HepG2 (cell line): ENCODE data around the gene PPP4C. TPM values are rescaled to one million over a fixed set of nuclear protein-coding genes. Genes with fewer than 3 reads are reported as not detected.

ENCODE experiments used
- IKZF1 ChIP-seq: fragments of 450-650 bp; IDR thresholded peaks from 2 replicates; pipeline ENCODE4 v1.7.1; 2016
- KDM1A ChIP-seq: IDR thresholded peaks from 2 replicates; pipeline ENCODE4 v1.6.1; 2016; ENCODE audit warnings: missing compliant biosample characterization
- KDM5A ChIP-seq: fragments of 200-600 bp; sonication (generic); IDR thresholded peaks from 2 replicates; pipeline ENCODE4 v1.7.0; 2018; ENCODE audit warnings: antibody characterized with exemption, mild to moderate bottlenecking, low read length, borderline replicate concordance
- MATR3 ChIP-seq: sonication (generic); formaldehyde crosslinking; IDR thresholded peaks from 2 replicates; pipeline ENCODE4 v1.4.0; 2020; ENCODE audit warnings: missing genetic modification reagents
- MXI1 ChIP-seq: IDR thresholded peaks from 3 replicates; pipeline ENCODE4 v1.6.1; 2012; ENCODE audit warnings: low read depth, low read length, inconsistent platforms, borderline replicate concordance
- NFRKB ChIP-seq: fragments of 450-650 bp; IDR thresholded peaks from 2 replicates; pipeline ENCODE4 v1.6.1; 2017
- PATZ1 ChIP-seq: sonication (generic); formaldehyde crosslinking; IDR thresholded peaks from 2 replicates; pipeline ENCODE4 v1.4.0; 2020; ENCODE audit warnings: missing genetic modification reagents
- PHF8 ChIP-seq: sonication (generic); formaldehyde crosslinking; IDR thresholded peaks from 2 replicates; pipeline ENCODE4 v1.5.0; 2020; ENCODE audit warnings: missing genetic modification reagents
- PPARG ChIP-seq: conservative IDR thresholded peaks from 2 replicates; pipeline ENCODE4 v1.6.1; 2016; ENCODE audit warnings: missing biosample characterization, missing genetic modification reagents
- REPIN1 ChIP-seq: sonication (generic); formaldehyde crosslinking; IDR thresholded peaks from 2 replicates; pipeline ENCODE4 v1.8.0; 2022; ENCODE audit warnings: missing genetic modification reagents, low read depth, mild to moderate bottlenecking, borderline replicate concordance
- RFX1 ChIP-seq: fragments of 450-650 bp; IDR thresholded peaks from 2 replicates; pipeline ENCODE4 v1.6.1; 2017
- TCF12 ChIP-seq, 2 experiments: fragments of 450-650 bp in 1 of 2; sonication (generic) in 1 of 2; formaldehyde crosslinking in 1 of 2; IDR thresholded peaks; 2 replicates each; pipeline versions ENCODE4 v1.6.1 to v1.8.0; 2017 to 2022; ENCODE audit warnings: antibody characterized with exemption in 1 of 2, mild to moderate bottlenecking in 1 of 2, missing genetic modification reagents in 1 of 2, moderate library complexity in 1 of 2
- TCF7 ChIP-seq: sonication (generic); IDR thresholded peaks from 2 replicates; pipeline ENCODE4 v1.6.1; 2016; ENCODE audit warnings: antibody characterized with exemption, low read depth
- TSC22D2 ChIP-seq: sonication (generic); formaldehyde crosslinking; IDR thresholded peaks from 2 replicates; pipeline ENCODE4 v1.5.1; 2020; ENCODE audit warnings: missing genetic modification reagents, mild to moderate bottlenecking, borderline replicate concordance
- ZBTB34 ChIP-seq: sonication (generic); formaldehyde crosslinking; IDR thresholded peaks from 2 replicates; pipeline ENCODE4 v1.8.0; 2022; ENCODE audit warnings: mild to moderate bottlenecking, missing genetic modification reagents
- ZBTB39 ChIP-seq: sonication (generic); formaldehyde crosslinking; IDR thresholded peaks from 2 replicates; pipeline ENCODE4 v1.5.0; 2020; ENCODE audit warnings: missing genetic modification reagents
- ZFY ChIP-seq: sonication (generic); formaldehyde crosslinking; IDR thresholded peaks from 2 replicates; pipeline ENCODE4 v1.4.0; 2020; ENCODE audit warnings: missing genetic modification reagents
- ZNF160 ChIP-seq: sonication (generic); formaldehyde crosslinking; IDR thresholded peaks from 2 replicates; pipeline ENCODE4 v1.8.0; 2022; ENCODE audit warnings: mild to moderate bottlenecking, inconsistent platforms, missing genetic modification reagents
- ZNF569 ChIP-seq: sonication (generic); formaldehyde crosslinking; IDR thresholded peaks from 2 replicates; pipeline ENCODE4 v1.5.0; 2020; ENCODE audit warnings: mild to moderate bottlenecking, missing genetic modification reagents, moderate library complexity, borderline replicate concordance
- ZNF674 ChIP-seq: sonication (generic); formaldehyde crosslinking; IDR thresholded peaks from 2 replicates; pipeline ENCODE4 v1.5.0; 2020; ENCODE audit warnings: low read depth, mild to moderate bottlenecking, missing genetic modification reagents
- ZNF775 ChIP-seq: sonication (generic); formaldehyde crosslinking; IDR thresholded peaks from 2 replicates; pipeline ENCODE4 v1.4.0; 2020; ENCODE audit warnings: missing genetic modification reagents, mild to moderate bottlenecking, moderate library complexity, borderline replicate concordance
- ZNF782 ChIP-seq: sonication (generic); formaldehyde crosslinking; IDR thresholded peaks from 2 replicates; pipeline ENCODE4 v1.4.0; 2020; ENCODE audit warnings: missing genetic modification reagents, mild to moderate bottlenecking, borderline replicate concordance
- ZSCAN5A ChIP-seq: sonication (generic); formaldehyde crosslinking; IDR thresholded peaks from 2 replicates; pipeline ENCODE4 v1.8.0; 2022; ENCODE audit warnings: mild to moderate bottlenecking, missing genetic modification reagents, borderline replicate concordance
- polyA plus RNA-seq, 8 experiments: library from polyadenylated mRNA; depleted of rRNA in 3 of 8; stranded (reverse) in 7 of 8; unstranded in 1 of 8; fragments of >200 nt; fragmentation: Illumina TruSeq in 4 of 8; extraction: Trizol in 4 of 8; gene quantifications; 2 replicates each; pipeline versions ENCODE4 v1.2.1 to v1.2.3, GENCODE V29; 2011 to 2016; ENCODE audit warnings: low read depth in 4 of 8, missing spikeins in 1 of 8, mixed read lengths in 1 of 8; ENCODE audit not compliant: insufficient read depth in 1 of 8
- total RNA-seq, 5 experiments: library from RNA; depleted of rRNA; stranded (reverse); fragments of >200 nt; fragmentation: Illumina TruSeq; extraction: Trizol; gene quantifications; 2 replicates each; pipeline ENCODE4 v1.2.3, GENCODE V29; 2016; ENCODE audit warnings: low read depth in 1 of 5

The PPP4C gene
- total and polyA plus RNA-seq, 2 of the 13 experiments (the other 11 are each of a cell fraction or from before 2014, with no cell fraction given) = 176 to 220 TPM

GRCh38 chr16:30065102-30065942 is 10.5 kb upstream of the PPP4C start, which contains the start of gene ALDOA (continued):
- no peak for TF ChIP-seq ZBTB34
- peak; percentile 78; the same call in 1 of the 2 replicates for TF ChIP-seq ZNF160
- no peak for TF ChIP-seq TCF7
- peak; percentile 72 for TF ChIP-seq TSC22D2 (CRISPR knock-in tag)
- TF ChIP-seq PATZ1 (CRISPR knock-in tag) = peak; percentile 91
- peak; percentile 93 for TF ChIP-seq REPIN1
- peak; percentile 96 for TF ChIP-seq ZFY (CRISPR knock-in tag)
- no peak; the same call in 1 of the 2 replicates for TF ChIP-seq ZNF775 (CRISPR knock-in tag)
- peak; percentile 80; the same call in 2 of the 3 replicates for TF ChIP-seq MXI1
- no peak for TF ChIP-seq RFX1
- peak; percentile 98 for TF ChIP-seq ZNF782 (CRISPR knock-in tag)
- TF ChIP-seq MATR3 (CRISPR knock-in tag) = 0 out of 2 replicates have a peak, but pooled peaks have one; percentile 41
- peak; percentile 17; the same call in 1 of the 2 replicates for TF ChIP-seq ZNF674
- no peak for TF ChIP-seq TCF12 (IDR thresholded peaks at IDR 0.05)
- peak; percentile 98 for TF ChIP-seq TCF12 (CRISPR knock-in tag; IDR thresholded peaks at IDR 0.05)
- peak; percentile 96; the same call in 1 of the 2 replicates for TF ChIP-seq ZBTB39 (CRISPR knock-in tag)
- peak; percentile 74; the same call in 1 of the 2 replicates for TF ChIP-seq KDM5A
- peak; percentile 96 for TF ChIP-seq PHF8 (CRISPR knock-in tag)
- no peak for TF ChIP-seq ZNF569 (CRISPR knock-in tag)
- no peak; the same call in 1 of the 2 replicates for TF ChIP-seq KDM1A
- no peak for TF ChIP-seq IKZF1
- no peak; the same call in 1 of the 2 replicates for TF ChIP-seq ZSCAN5A (CRISPR knock-in tag)
- peak; percentile 82 for TF ChIP-seq PPARG (CRISPR knock-in tag)
- no peak for TF ChIP-seq NFRKB
